ENCODE data around the gene GJA3.

The GJA3 gene

DNA sequence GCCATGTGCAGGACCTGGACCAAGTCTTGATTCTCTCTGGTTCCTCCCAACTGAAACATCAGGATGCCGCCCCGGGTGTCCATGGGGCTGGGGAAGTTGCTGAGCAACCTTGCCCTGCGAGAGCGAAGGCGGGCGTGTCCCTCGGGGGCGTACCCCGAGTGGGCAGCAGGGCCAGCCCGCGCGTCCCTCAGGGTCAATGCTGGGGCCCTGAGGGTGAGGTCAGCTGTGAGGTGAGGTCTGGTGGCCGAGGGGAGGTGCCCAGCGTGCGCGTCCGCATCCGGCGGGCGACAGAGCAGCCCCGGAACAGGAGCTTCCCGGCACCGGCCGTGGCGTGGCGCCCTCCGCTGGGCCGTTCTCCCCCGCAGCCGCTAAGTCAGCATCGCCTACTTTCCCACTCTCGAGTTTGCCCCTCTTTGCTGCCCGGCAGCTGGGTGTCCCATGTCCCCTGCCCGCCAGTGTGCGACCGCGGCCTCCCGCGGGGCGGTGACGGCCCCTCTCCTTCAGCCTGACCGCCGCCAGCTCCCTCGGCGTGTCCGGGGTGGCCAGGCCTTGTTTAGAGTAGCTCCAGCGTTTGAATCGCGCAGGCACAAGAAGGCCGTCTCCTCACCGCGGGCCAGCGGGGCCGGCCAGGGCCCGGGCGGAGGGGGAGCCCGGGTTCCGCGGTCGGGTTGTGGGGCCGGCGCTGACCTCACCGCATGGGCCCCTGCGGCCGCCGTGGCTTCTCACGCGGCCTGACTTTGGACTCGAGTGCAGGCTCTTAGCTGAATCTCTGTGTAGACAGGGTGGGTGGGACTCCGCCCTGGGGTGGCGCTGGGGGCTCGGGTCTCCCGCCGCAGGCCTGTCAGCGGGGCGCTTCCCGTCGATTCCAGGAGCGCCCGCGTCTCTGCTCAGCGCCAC, 33.0 kb downstream of the GJA3 start:
- DNase-seq: peak in 2 of 5 experiments; percentile 22 to 52

DNA sequence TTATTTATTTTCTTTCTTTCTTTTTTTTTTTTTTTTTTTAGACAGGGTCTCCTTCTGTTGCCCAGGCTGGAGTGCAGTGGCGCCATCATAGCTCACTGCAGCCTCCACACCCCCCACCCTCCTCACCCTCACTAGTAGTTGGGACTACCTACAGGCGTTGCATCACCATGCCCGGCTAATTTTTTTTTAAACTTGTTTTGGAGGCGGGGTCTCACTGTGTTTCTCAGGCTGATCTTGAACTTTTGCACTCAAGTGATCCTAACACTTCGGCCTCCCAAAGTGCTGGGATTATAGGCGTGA, 33.6 kb downstream of the GJA3 start:
- peak in 1 of 5 experiments; percentile 45 for DNase-seq

- no peak for DNase-seq
Observed at GRCh38 chr13:20126541-20127261, 34.2 kb downstream of the GJA3 start.

DNA sequence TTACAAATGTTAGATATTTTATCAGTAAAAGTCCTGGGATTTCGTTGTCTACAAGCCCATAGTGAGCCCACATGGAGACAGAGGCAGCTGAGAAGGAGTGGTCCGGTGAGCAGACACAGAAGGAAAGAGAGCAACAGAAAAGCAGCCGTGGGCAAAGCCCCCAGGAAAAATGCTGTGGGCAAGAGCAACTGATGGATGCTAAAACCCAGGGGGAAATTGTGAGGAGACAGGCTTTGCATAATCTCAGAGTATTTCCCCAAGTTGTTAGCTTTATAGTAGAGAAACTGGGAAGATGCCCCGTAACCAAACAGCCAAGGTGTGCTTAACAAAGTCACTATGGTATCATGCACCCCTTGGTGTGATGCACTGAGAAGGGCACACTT, 35.1 kb downstream of the GJA3 start:
- DNase-seq: no peak

- no peak for DNase-seq
Observed at GRCh38 chr13:20125129-20125782, 35.6 kb downstream of the GJA3 start.

DNA sequence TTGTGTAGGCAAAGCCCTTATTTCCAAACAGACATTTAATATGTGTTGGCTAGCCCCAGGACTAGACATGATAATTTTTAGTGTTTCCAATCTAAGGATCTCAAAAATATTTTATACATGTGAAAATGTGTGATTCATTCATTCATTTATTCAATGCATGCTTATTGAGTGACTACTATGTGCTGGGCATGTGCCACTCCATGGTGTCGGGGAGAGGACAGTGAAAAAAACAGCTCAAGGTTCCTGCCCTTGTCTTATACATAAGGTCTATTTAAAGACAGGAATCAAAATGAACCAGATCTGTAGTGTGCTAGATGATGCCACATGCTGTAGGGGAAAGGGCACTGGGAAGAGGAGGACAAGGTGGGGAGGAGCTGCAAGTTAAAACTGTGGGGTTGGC, 36.5 kb downstream of the GJA3 start:
- DNase-seq: no peak

- DNase-seq: peak in 1 of 5 experiments; percentile 19
Observed at GRCh38 chr13:20121159-20121525, 39.7 kb downstream of the GJA3 start.

DNA sequence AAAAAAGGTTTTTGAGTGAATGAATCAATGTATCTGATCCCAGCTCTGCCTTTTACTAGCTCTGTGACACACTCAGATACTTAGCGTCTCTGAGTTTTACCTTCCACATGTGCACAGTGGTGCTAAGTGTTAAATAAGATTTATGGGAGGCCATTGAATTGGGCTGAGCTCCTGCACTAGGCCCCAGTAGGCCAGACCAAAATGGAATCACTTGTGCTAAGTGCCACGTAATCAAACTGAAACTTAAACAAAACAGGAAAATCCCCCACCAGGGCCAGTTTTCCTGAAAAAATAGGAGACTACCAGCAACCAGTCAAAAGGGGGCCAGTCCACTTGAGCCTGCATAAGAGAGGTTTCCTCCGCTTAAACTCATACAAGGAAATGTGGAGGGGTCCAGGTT, 40.9 kb downstream of the GJA3 start:
- peak in 1 of 5 experiments; percentile 16 for DNase-seq

DNA sequence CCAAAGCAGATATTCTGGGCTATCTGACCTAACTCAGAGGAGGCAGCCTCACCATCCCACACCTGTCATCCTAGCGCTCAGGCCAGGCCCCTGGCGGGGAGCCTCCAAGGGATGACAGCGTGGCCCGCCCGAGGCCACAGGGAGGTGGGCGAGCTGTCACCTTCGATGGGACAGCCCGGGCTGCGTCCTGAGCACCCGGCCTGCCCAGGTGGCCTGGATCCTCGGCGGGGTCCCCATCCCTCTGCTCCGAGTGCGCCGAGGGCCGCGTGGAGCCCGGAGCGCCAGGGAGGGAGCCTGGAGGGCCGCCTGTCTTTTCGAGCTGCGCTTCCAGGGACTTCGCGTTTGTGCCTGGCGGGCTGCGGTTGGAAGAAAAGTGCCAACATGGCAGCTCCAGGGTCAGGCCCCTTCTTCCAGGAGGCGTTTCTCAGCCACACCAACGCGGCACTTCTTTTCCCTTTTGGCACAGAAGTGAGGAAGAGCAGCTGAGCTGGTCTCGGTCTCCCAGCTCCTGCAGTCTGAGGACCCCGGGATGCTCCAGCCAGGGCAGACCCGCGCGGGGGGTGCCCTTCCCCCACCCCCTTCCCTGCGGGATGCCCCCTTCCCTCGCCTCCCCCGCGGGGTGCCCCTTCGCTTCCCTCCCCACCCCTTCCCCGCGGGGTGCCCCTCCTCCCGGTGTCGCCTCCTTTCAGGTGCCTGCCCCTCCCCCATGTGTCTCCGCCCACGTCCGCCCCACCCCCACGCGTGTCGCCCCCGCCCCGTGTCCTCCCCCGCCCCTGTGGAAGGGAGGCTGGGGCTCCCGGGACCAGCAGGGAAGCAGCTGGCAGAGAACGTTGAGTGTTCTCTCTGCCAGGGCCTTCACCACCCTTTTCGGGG, 42.3 kb downstream of the GJA3 start:
- peak in 2 of 5 experiments; percentile 36 to 45 for DNase-seq

DNA sequence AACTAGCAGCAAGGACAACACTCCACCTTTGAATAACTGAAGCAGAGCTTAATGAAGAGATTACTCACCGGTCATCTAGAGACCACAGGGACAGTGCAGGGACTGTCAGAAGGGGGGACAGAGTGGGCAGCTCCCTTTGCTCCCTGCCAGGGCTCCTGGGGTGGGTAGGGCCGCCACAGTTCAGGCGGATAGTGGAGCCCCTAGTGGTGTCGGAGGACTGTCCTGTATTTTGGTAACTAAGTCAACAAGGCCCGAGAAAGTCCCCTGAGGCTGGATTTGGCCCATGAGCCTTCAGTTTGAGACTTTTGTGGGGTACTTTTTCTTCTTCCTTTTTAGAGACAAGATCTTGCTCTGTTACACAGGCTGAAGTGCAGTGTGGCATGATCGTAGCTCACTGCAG, 44.6 kb downstream of the GJA3 start:
- no peak for DNase-seq

GRCh38 chr13:20114066-20114610, 46.7 kb downstream of the GJA3 start:
- no peak for DNase-seq

GRCh38 chr13:20109037-20109436, 51.8 kb downstream of the GJA3 start:
- no peak for DNase-seq

DNA sequence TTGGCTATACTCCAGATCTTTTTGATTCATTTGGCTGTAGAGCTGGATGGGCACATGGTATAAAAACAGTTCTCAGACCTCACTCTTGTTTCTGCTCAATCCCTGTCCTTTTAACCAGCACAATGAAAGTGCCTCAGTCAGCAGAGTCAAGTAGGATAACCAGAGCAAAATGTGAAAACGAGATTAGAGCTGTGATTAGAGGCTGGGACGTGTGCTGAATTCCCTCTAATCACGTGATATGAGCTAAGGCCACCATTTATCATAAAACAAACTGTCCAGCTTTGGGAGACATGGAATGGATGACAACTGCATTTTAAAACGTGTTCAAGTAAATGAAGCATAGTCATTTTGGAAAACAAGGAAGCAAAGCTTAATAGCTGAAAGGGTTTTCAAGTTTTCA, 54.1 kb downstream of the GJA3 start:
- DNase-seq: no peak

- no peak for DNase-seq
Observed at GRCh38 chr13:20105161-20105689, 55.6 kb downstream of the GJA3 start.

GRCh38 chr13:20102525-20103180, 58.2 kb downstream of the GJA3 start:
- no peak for DNase-seq

DNA sequence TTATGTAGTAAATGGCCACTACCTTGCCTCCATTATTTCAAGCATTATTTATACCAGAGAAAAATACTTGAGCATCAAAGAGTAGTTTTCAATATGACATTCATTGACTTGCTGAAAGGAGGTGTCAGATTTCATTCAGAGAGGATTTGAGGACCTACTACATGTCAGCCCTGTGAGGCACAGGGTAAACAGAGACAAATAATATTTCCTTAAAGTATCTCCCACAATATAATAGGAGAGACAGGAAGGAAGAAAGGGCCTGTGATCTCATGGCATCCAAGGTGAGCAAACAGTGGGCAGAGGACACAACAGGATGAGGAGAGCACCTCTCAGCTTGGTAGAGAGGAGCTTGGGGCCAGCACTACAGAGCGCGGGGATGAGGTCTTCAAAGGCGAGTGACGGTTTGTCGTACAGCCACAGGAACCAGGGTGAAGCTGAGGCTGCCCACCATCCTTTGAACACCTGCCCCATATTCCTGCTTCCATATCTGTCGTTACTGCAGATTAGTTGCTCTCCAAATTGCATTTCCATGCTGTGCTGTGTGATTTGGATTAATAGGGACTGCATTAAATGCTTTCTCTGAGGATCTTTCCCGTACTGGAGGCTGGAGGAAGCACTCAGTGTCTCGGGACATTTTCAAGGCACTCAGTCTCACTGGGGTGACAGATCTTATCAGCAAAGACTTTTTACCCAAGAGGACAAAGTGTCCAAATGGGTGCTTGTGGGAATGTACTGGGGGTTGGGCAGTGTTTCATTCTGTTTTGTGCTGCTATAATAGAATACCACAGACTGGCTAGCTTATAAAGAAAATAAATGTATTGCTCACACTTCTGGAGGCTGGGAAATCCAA, 59.2 kb downstream of the GJA3 start:
- no peak for DNase-seq

GRCh38 chr13:20099319-20099718, 61.5 kb downstream of the GJA3 start:
- DNase-seq: no peak

DNA sequence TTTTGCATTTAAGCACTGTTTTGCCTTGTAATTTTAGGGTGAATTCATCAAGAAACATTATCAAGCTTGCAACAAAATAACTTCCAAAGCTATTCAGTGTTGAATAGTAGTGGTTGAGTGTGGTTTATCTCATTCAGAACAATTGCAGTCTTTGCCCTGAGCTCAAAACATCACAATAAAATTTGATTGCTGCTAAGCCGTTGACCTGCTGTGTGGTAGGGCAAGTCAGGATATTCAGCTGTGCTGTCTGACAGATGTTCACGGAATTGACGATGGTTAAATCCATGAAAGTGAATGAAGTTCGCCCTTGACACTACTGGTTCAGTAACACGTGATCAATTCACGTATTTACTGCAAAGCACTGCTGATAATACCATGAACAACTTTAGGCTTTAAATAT, 66.9 kb downstream of the GJA3 start:
- DNase-seq: no peak

GRCh38 chr13:20090349-20090748, 70.5 kb downstream of the GJA3 start:
- no peak for DNase-seq
